GM23338 (cell line): Measurements from ENCODE around the gene KCNN2. TPM values are rescaled to one million over a fixed set of nuclear protein-coding genes. Genes with fewer than 3 reads are reported as not detected.
A peak's percentile ranks its signal among the peaks of the same experiment; 100 is the strongest.

ENCODE experiments used
- ATAC-seq: fragments of 200-7000 bp; cut with Tn5 transposase; 3 replicates; pipeline ENCODE4 v1.9.1; 2020
- DNase-seq: peaks from one replicate; pipeline ENCODE4 v3.0.0-alpha.2; 2015; ENCODE audit warnings: low spot score
- H2AFZ ChIP-seq: fragments of 200-600 bp; sonication (generic); 2 replicates; pipeline ENCODE4 v1.8.0; 2016; ENCODE audit warnings: antibody characterized with exemption, mild to moderate bottlenecking, moderate library complexity
- H3F3A ChIP-seq: fragments of 200-600 bp; sonication (generic); replicated peaks from 2 replicates; pipeline ENCODE4 v1.8.0; 2017; ENCODE audit warnings: antibody characterized with exemption, mixed run types, low read depth
- H3K27ac ChIP-seq: fragments of 200-600 bp; sonication (generic); 2 replicates; pipeline ENCODE4 v1.6.1; 2016; ENCODE audit warnings: low read depth
- H3K27me3 ChIP-seq: fragments of 200-600 bp; sonication (generic); 2 replicates; pipeline ENCODE4 v1.8.0; 2016; ENCODE audit warnings: mild to moderate bottlenecking, mixed run types, moderate library complexity; ENCODE audit not compliant: insufficient read depth
- H3K36me3 ChIP-seq: fragments of 200-600 bp; sonication (generic); 2 replicates; pipeline ENCODE4 v1.8.0; 2016; ENCODE audit warnings: mild to moderate bottlenecking; ENCODE audit not compliant: insufficient read depth
- H3K4me1 ChIP-seq: fragments of 200-600 bp; sonication (generic); 2 replicates; pipeline ENCODE4 v1.8.0; 2016; ENCODE audit warnings: mild to moderate bottlenecking, moderate library complexity; ENCODE audit not compliant: insufficient read depth
- H3K4me2 ChIP-seq: fragments of 200-600 bp; sonication (generic); 2 replicates; pipeline ENCODE4 v1.7.1; 2017; ENCODE audit warnings: mixed run types
- H3K4me3 ChIP-seq: fragments of 200-600 bp; sonication (generic); 2 replicates; pipeline ENCODE4 v1.6.1; 2016; ENCODE audit warnings: mixed run types
- H3K79me2 ChIP-seq: fragments of 200-600 bp; sonication (generic); replicated peaks from 2 replicates; pipeline ENCODE4 v1.8.0; 2017; ENCODE audit warnings: mild to moderate bottlenecking; ENCODE audit not compliant: insufficient read depth
- H3K9me2 ChIP-seq: fragments of 200-600 bp; sonication (generic); 2 replicates; pipeline ENCODE4 v1.8.0; 2017; ENCODE audit not compliant: insufficient read depth
- H4K20me1 ChIP-seq: fragments of 200-600 bp; sonication (generic); replicated peaks from 2 replicates; pipeline ENCODE4 v1.8.0; 2017; ENCODE audit warnings: mild to moderate bottlenecking; ENCODE audit not compliant: insufficient read depth
- H3K27ac Mint-ChIP-seq: 2 replicates; pipeline ENCODE4 v1.8.0; 2020; ENCODE audit warnings: inconsistent platforms, mild to moderate bottlenecking, moderate library complexity, mixed read lengths
- H3K27me3 Mint-ChIP-seq: 3 replicates; pipeline ENCODE4 v1.8.0; 2022; ENCODE audit warnings: low read depth, mild to moderate bottlenecking, moderate library complexity, mixed read lengths, inconsistent platforms; ENCODE audit not compliant: insufficient read depth, poor library complexity
- H3K36me3 Mint-ChIP-seq: 3 replicates; pipeline ENCODE4 v1.8.0; 2021; ENCODE audit warnings: low read depth, mild to moderate bottlenecking, inconsistent platforms, moderate library complexity, mixed read lengths
- H3K4me1 Mint-ChIP-seq: 3 replicates; pipeline ENCODE4 v1.8.0; 2020; ENCODE audit warnings: mild to moderate bottlenecking, inconsistent platforms, mixed read lengths
- H3K4me3 Mint-ChIP-seq: 3 replicates; pipeline ENCODE4 v1.8.0; 2021; ENCODE audit warnings: moderate library complexity, mild to moderate bottlenecking, inconsistent platforms, mixed read lengths
- H3K9me3 Mint-ChIP-seq: 3 replicates; pipeline ENCODE4 v1.8.0; 2020; ENCODE audit warnings: moderate library complexity, mild to moderate bottlenecking, inconsistent platforms, mixed read lengths
- CTCF ChIP-seq, 2 experiments: fragments of 200-600 bp in 1 of 2; sonication (generic) in 1 of 2; conservative IDR thresholded peaks; 2 replicates each; pipeline versions ENCODE4 v1.5.1 to v1.6.1; 2016 to 2017; ENCODE audit warnings: antibody characterized with exemption in 2 of 2, low read depth in 2 of 2, mild to moderate bottlenecking in 2 of 2, moderate library complexity in 1 of 2
- JUNB ChIP-seq: IDR thresholded peaks from one replicate; pipeline ENCODE4 v1.6.1; 2016; ENCODE audit warnings: antibody characterized with exemption; ENCODE audit not compliant: unreplicated experiment
- NANOG ChIP-seq: IDR thresholded peaks from 2 replicates; pipeline ENCODE4 v1.6.1; 2016; ENCODE audit warnings: antibody characterized with exemption, borderline replicate concordance
- STAT1 ChIP-seq: IDR thresholded peaks from one replicate; pipeline ENCODE4 v1.6.1; 2016; ENCODE audit warnings: antibody characterized with exemption; ENCODE audit not compliant: unreplicated experiment
- ZNF331 ChIP-seq: fragments of 250-450 bp; sonication (Bioruptor Pico); IDR thresholded peaks from 2 replicates; pipeline ENCODE4 v1.5.0; 2020; ENCODE audit warnings: low read depth, mild to moderate bottlenecking, moderate library complexity
- ZNF462 ChIP-seq: fragments of 250-450 bp; sonication (Bioruptor Pico); IDR thresholded peaks from 2 replicates; pipeline ENCODE4 v1.5.0; 2020; ENCODE audit warnings: mild to moderate bottlenecking, moderate library complexity
- polyA plus RNA-seq: library from polyadenylated mRNA; unstranded; fragments of >200 nt; fragmentation: Nextera tagmentation; extraction: Ambion mirVana; gene quantifications from 2 replicates; pipeline ENCODE4 v1.2.1, GENCODE V29; 2016
- total RNA-seq: library from RNA; depleted of rRNA; stranded (reverse); fragments of >200 nt; shearing (Covaris generic); gene quantifications from 2 replicates; pipeline ENCODE4 v1.2.3, GENCODE V29; 2014

KCNN2 gene
- total and polyA plus RNA-seq, 2 experiments from 2014 or later = 14.7 to 15.9 TPM

- no peaks in the 10 kb centered on the region for H3F3A ChIP-seq
- no peaks in the 10 kb centered on the region for H3K79me2 ChIP-seq
- no peak overlapping the region for H3K27ac Mint-ChIP-seq
- no peak overlapping the region for H3K4me3 ChIP-seq
- no peaks in the 10 kb centered on the region for H3K36me3 Mint-ChIP-seq
- TF ChIP-seq ZNF331 (no peak), CTCF (conservative IDR thresholded peaks at IDR 0.05; ENCODE audit: low read depth in 2 of 2) (peak; percentile 35 to 53), STAT1 (no peak), ZNF462 (CRISPR knock-in tag) (no peak)
- DNase-seq (peak; percentile 28), ATAC-seq (peak; percentile 28; the same call in 2 of the 3 replicates)
- peaks cover 11% of the 10 kb centered on the region for H3K4me1 ChIP-seq
- H3K27me3 Mint-ChIP-seq = no peaks in the 10 kb centered on the region
- H3K9me3 Mint-ChIP-seq = no peaks in the 10 kb centered on the region
- H3K36me3 ChIP-seq = no peaks in the 10 kb centered on the region
- H3K9me2 ChIP-seq = peaks cover 4% of the 10 kb centered on the region; the same call in 1 of the 2 replicates
- H3K4me1 Mint-ChIP-seq = peaks cover 27% of the 10 kb centered on the region
- H2AFZ ChIP-seq = peak overlapping the region; percentile 56; the same call in 1 of the 2 replicates
- no peaks in the 10 kb centered on the region for H4K20me1 ChIP-seq
- no peak overlapping the region for H3K27ac ChIP-seq
- H3K4me3 Mint-ChIP-seq = no peak overlapping the region
- no peaks in the 10 kb centered on the region for H3K27me3 ChIP-seq
- no peak overlapping the region for H3K4me2 ChIP-seq
Measured at GRCh38 chr5:114316167-114316566, 45.7 kb upstream of the KCNN2 start.

- H3K79me2 ChIP-seq = no peaks in the 10 kb centered on the region
- H3K4me3 Mint-ChIP-seq = no peak overlapping the region
- no peak overlapping the region for H3K4me3 ChIP-seq
- DNase-seq (no peak), ATAC-seq (no peak)
- H3K27ac Mint-ChIP-seq = no peak overlapping the region
- no peaks in the 10 kb centered on the region for H3K27me3 ChIP-seq
- H2AFZ ChIP-seq = no peak overlapping the region
- no peaks in the 10 kb centered on the region for H3F3A ChIP-seq
- H3K27me3 Mint-ChIP-seq = peaks cover 1% of the 10 kb centered on the region
- peaks cover under 1% of the 10 kb centered on the region for H3K4me1 ChIP-seq
- H3K4me2 ChIP-seq = no peak overlapping the region
- H3K36me3 ChIP-seq = no peaks in the 10 kb centered on the region
- no peaks in the 10 kb centered on the region for H3K36me3 Mint-ChIP-seq
- H3K27ac ChIP-seq = no peak overlapping the region
- peaks cover 5% of the 10 kb centered on the region; the same call in 1 of the 2 replicates for H3K9me2 ChIP-seq
- H4K20me1 ChIP-seq = no peaks in the 10 kb centered on the region
- no peaks in the 10 kb centered on the region for H3K9me3 Mint-ChIP-seq
- peaks cover 12% of the 10 kb centered on the region for H3K4me1 Mint-ChIP-seq
- TF ChIP-seq NANOG = no peak
- no peak for TF ChIP-seq JUNB
- no peak for TF ChIP-seq STAT1
- no peak for TF ChIP-seq ZNF331
Measured at GRCh38 chr5:114317751-114318150, 44.1 kb upstream of the KCNN2 start.
